ENCODE measurements around the gene ITPRIPL1. TPM values are rescaled to one million over a fixed set of nuclear protein-coding genes. Genes with fewer than 3 reads are reported as not detected.
A peak's percentile ranks its signal among the peaks of the same experiment; 100 is the strongest.

The ITPRIPL1 gene
- total RNA-seq, 2 experiments from 2014 or later = 43.4 to 43.5 TPM

DNA sequence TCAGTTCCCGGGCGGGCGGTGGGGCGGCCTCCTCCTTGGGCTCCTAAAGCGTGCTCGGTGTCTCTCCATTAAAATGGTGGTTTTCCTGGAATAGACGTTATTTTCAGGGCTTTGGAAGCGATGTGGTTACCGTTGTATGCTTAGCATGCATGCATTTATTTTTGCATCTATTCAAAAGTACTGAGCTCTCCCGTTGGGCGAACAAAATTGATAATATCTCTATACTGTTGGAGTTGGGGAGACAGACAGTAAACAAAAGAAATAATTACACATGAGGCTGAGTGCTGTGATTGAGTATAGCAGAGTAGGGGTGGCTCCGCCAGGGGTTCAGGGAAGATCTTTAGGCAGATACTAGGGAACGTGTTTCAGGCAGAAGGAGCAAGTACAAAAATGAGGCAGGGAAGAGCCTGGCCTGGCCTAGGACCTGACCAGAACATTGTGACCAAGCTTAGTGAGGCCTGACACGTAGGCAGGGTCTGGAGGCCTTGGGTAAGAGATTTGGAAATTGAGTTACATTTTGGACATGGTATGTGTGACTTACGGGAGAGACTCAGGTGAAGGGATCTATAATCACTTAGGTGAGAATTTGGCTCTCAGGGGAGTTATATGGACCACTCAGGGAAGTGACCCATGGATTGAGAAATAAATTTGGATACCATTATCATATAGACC, 11.1 kb downstream of the ITPRIPL1 start:
- DNase-seq = no peak
- Mint-ChIP-seq H3K27ac (peak overlapping the region; percentile 85), H3K9me3 (ENCODE audit: insufficient read depth) (no peaks in the 10 kb centered on the region), H3K4me3 (peak overlapping the region; percentile 92), H3K4me1 (ENCODE audit: low read depth) (peaks cover 63% of the 10 kb centered on the region), H3K36me3 (ENCODE audit: low read depth) (peaks cover 42% of the 10 kb centered on the region), H3K27me3 (ENCODE audit: low read depth) (no peaks in the 10 kb centered on the region)
- ATAC-seq = no peak
- POLR2A ChIA-PET = interaction anchor here (0.6 to 4.9 kb wide), 11 partner anchors 8 to 427 kb away, joined by 3 to 51 read pairs (median 6); partner anchors contain the start of genes ITPRIPL1, SNRNP200 and STARD7
- CTCF ChIA-PET = interaction anchor here (1.2 to 4.0 kb wide), 5 partner anchors 10 to 218 kb away, joined by 4 to 23 read pairs (median 5); partner anchors contain the start of genes ITPRIPL1 and SNRNP200

DNA sequence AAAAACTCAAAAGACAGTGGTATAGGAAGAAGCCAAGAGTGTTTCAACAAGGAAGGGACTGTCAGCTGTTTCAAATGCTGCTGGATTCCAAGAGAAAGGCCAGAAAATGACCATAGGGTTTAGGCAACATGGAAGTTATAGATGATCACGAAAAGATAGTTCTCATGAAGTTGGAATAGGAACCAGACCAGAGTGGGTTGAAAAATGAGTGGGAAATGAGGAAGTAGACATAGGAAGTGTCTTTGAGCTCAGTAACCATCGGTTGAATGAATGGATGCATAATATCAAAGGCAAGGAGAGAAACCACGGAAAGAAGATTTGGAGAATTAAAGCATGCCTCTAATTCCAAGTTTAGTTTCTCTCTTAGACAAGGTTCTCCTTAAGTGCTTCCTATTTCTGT, 11.8 kb downstream of the ITPRIPL1 start:
- Mint-ChIP-seq H3K27me3 (ENCODE audit: low read depth) (no peaks in the 10 kb centered on the region), H3K4me3 (peak overlapping the region; percentile 92), H3K27ac (peak overlapping the region; percentile 85), H3K9me3 (ENCODE audit: insufficient read depth) (no peaks in the 10 kb centered on the region), H3K4me1 (ENCODE audit: low read depth) (peaks cover 68% of the 10 kb centered on the region), H3K36me3 (ENCODE audit: low read depth) (peaks cover 46% of the 10 kb centered on the region)
- POLR2A ChIA-PET = interaction anchor here (0.8 to 3.4 kb wide), 4 partner anchors 10 to 31 kb away, joined by 3 to 51 read pairs (median 14); partner anchors contain the start of genes ITPRIPL1 and SNRNP200
- CTCF ChIA-PET = interaction anchor here (0.8 to 4.0 kb wide), 6 partner anchors 11 to 217 kb away, joined by 3 to 23 read pairs (median 4); partner anchors contain the start of genes ITPRIPL1 and SNRNP200
- ATAC-seq (no peak), DNase-seq (no peak)

DNA sequence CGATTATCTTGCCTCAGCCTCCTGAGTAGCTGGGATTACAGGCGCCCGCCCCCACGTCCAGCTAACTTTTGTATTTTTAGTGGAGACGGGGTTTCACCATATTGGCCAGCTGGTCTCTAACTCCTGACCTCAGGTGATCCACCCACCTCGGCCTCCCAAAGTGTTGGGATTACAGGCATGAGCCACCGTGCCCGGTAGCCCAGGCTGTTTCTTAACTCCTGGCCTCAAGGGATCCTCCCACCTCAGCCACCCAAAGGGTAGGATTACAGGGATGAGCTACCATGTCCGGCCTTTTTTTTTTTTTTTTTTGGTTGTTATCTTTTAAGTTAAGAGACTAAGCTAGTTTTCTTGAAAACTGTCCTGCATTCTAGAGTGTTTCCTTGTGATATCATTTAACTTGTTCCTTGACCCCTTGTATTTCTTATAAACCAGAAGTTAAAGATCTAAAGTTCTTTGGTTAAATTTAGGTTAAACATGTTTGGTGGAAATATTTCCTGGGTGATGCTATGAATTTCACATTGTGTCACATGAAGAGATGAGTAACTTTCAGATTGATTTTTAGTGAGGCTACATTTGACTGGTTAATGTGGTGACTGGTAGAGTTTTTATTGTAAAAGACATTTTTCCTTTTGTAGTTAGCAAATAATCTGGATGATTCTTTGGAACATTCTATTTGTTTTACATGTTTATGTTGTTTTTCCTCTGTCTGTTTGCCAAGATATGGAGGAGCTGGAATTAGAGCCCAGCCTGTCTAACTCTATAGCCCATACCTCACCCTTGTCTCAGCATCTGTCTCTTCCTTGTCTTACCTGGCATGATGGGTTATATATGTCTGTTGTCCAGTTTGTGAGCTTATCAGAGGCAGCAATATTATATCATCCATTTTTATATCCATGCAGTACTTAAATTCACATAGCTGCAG, 15.6 kb downstream of the ITPRIPL1 start:
- ChIA-PET POLR2A (interaction anchor here (0.6 to 1.7 kb wide), 3 partner anchors 19 to 504 kb away, joined by 3 to 4 read pairs (median 3); no protein-coding TSS in a partner anchor), CTCF (no interaction called here)
- Mint-ChIP-seq H3K36me3 (ENCODE audit: low read depth) (peaks cover 70% of the 10 kb centered on the region), H3K27ac (no peak overlapping the region), H3K4me3 (no peak overlapping the region), H3K9me3 (ENCODE audit: insufficient read depth) (no peaks in the 10 kb centered on the region), H3K4me1 (ENCODE audit: low read depth) (peaks cover 64% of the 10 kb centered on the region), H3K27me3 (ENCODE audit: low read depth) (no peaks in the 10 kb centered on the region)
- no peak for ATAC-seq
- no peak for DNase-seq

DNA sequence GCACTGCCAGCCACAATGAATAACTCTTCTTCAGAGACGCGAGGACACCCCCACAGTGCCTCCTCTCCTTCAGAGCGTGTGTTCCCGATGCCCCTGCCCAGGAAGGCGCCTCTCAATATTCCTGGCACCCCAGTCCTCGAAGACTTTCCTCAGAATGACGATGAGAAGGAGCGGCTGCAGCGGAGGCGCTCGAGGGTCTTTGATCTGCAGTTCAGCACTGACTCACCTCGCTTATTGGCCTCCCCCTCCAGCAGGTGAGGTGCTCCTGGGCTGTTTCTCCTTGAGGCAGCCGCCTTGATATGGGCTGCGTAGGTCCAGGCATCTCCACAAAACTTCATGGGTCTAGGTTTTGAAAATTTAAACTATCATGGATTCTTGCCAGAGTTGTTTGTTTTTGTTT, 16.5 kb downstream of the ITPRIPL1 start:
- ATAC-seq (no peak), DNase-seq (no peak)
- CTCF ChIA-PET = interaction anchor here (1.3 kb wide), 1 partner anchor 24 kb away, joined by 3 read pairs; no protein-coding TSS in a partner anchor
- Mint-ChIP-seq H3K27me3 (ENCODE audit: low read depth) (no peaks in the 10 kb centered on the region), H3K36me3 (ENCODE audit: low read depth) (peaks cover 74% of the 10 kb centered on the region), H3K9me3 (ENCODE audit: insufficient read depth) (no peaks in the 10 kb centered on the region), H3K27ac (peak overlapping the region; percentile 43), H3K4me3 (no peak overlapping the region), H3K4me1 (ENCODE audit: low read depth) (peaks cover 57% of the 10 kb centered on the region)
- POLR2A ChIA-PET = interaction anchor here (0.8 to 1.7 kb wide), 4 partner anchors 18 to 39 kb away, joined by 3 to 4 read pairs (median 4); no protein-coding TSS in a partner anchor

GRCh38 chr2:96342085-96342484, 17.0 kb downstream of the ITPRIPL1 start:
- no peak overlapping the region for H3K4me3 Mint-ChIP-seq
- DNase-seq = no peak
- CTCF ChIA-PET = interaction anchor here (1.3 kb wide), 1 partner anchor 24 kb away, joined by 3 read pairs; no protein-coding TSS in a partner anchor

GRCh38 chr2:96344011-96344410, 18.9 kb downstream of the ITPRIPL1 start:
- DNase-seq = peak; percentile 54
- POLR2A ChIA-PET = interaction anchor here (1.0 to 2.0 kb wide), 4 partner anchors 8 to 39 kb away, joined by 3 to 9 read pairs (median 5); partner anchors contain the start of genes NCAPH and SNRNP200
- peak overlapping the region; percentile 62 for H3K27ac Mint-ChIP-seq

More at GRCh38 chr2:96342085-96342484, 17.0 kb downstream of the ITPRIPL1 start:
- peak overlapping the region; percentile 43 for H3K27ac Mint-ChIP-seq
- no peaks in the 10 kb centered on the region for H3K27me3 Mint-ChIP-seq (ENCODE audit: low read depth)
- H3K36me3 Mint-ChIP-seq (ENCODE audit: low read depth) = peaks cover 75% of the 10 kb centered on the region
- peaks cover 54% of the 10 kb centered on the region for H3K4me1 Mint-ChIP-seq (ENCODE audit: low read depth)
- H3K9me3 Mint-ChIP-seq (ENCODE audit: insufficient read depth) = no peaks in the 10 kb centered on the region
- ATAC-seq = peak; percentile 27
- POLR2A ChIA-PET = interaction anchor here (0.6 to 1.7 kb wide), 5 partner anchors 16 to 40 kb away, joined by 3 to 4 read pairs (median 4); no protein-coding TSS in a partner anchor

DNA sequence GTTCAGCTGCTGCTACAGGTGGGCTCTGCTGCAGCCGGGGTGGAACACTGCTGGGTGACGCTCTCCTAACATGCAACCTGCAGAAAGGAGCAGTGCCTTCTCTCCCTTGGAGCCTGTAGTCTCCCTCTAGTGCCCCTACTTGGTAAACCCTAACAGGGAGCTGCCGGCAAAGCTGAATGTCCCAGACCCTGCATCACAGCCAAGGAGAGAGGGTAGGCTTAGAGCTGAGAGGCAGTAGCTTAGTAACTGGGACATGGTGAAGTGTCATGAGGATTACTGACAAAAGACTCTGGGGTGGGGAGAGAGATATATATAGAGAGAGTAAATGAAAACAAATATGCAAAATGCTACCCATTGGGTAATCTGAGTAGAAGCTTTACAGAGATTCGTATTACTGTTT, 20.3 kb downstream of the ITPRIPL1 start:
- ChIA-PET CTCF (interaction anchor here (0.6 to 1.9 kb wide), 5 partner anchors 11 to 162 kb away, joined by 3 to 4 read pairs (median 4); no protein-coding TSS in a partner anchor), POLR2A (interaction anchor here (0.6 to 2.0 kb wide), 4 partner anchors 10 to 46 kb away, joined by 3 to 6 read pairs (median 4); partner anchors contain the start of gene NCAPH)
- no peak for DNase-seq
- Mint-ChIP-seq H3K9me3 (ENCODE audit: insufficient read depth) (no peaks in the 10 kb centered on the region), H3K4me1 (ENCODE audit: low read depth) (peaks cover 33% of the 10 kb centered on the region), H3K27ac (no peak overlapping the region), H3K36me3 (ENCODE audit: low read depth) (peaks cover 87% of the 10 kb centered on the region), H3K27me3 (ENCODE audit: low read depth) (no peaks in the 10 kb centered on the region), H3K4me3 (no peak overlapping the region)
- ATAC-seq = peak; percentile 14

More at GRCh38 chr2:96344011-96344410, 18.9 kb downstream of the ITPRIPL1 start:
- ATAC-seq = peak; percentile 90
- CTCF ChIA-PET = interaction anchor here (1.6 to 1.9 kb wide), 3 partner anchors 23 to 164 kb away, joined by 4 to 8 read pairs (median 4); no protein-coding TSS in a partner anchor
- peaks cover 80% of the 10 kb centered on the region for H3K36me3 Mint-ChIP-seq (ENCODE audit: low read depth)
- no peaks in the 10 kb centered on the region for H3K9me3 Mint-ChIP-seq (ENCODE audit: insufficient read depth)
- H3K27me3 Mint-ChIP-seq (ENCODE audit: low read depth) = no peaks in the 10 kb centered on the region
- peak overlapping the region; percentile 23 for H3K4me3 Mint-ChIP-seq
- peaks cover 40% of the 10 kb centered on the region for H3K4me1 Mint-ChIP-seq (ENCODE audit: low read depth)

DNA sequence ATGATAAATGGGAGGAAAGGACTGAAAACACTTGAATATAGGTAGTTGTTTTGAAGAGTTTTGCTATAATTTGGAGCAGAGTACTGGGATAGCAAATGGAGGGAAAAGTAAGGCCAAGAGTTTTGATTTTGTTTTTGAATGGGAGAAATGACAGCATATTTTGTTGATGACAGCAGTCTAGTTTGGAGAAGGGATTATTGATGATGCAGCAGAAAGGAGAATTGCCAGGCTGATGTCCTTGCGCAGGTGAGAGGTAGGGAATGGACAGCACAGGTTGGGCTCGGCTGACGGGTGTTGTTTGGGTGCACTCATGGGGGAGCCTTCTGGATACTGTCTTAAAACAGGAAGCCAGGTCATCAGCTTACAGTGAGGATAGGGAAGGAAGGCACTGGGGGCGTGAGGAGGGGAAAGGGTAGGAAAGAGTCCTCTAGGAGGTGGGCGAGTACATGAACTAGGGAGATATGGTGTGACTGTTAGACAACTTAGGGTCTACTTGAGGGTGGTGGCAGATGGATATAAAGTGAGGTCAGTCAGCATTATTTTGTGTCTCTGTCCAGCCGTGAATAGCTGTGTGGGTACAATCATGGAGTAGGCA, 20.8 kb downstream of the ITPRIPL1 start:
- DNase-seq = no peak
- Mint-ChIP-seq H3K4me1 (ENCODE audit: low read depth) (peaks cover 29% of the 10 kb centered on the region), H3K27me3 (ENCODE audit: low read depth) (no peaks in the 10 kb centered on the region), H3K4me3 (no peak overlapping the region), H3K36me3 (ENCODE audit: low read depth) (peaks cover 86% of the 10 kb centered on the region), H3K9me3 (ENCODE audit: insufficient read depth) (no peaks in the 10 kb centered on the region), H3K27ac (no peak overlapping the region)
- POLR2A ChIA-PET = interaction anchor here (0.6 to 2.0 kb wide), 4 partner anchors 9 to 47 kb away, joined by 3 to 4 read pairs (median 3); partner anchors contain the start of gene NCAPH
- CTCF ChIA-PET = interaction anchor here (0.6 to 1.5 kb wide), 4 partner anchors 11 to 45 kb away, joined by 3 to 4 read pairs (median 4); no protein-coding TSS in a partner anchor
- ATAC-seq = no peak

GRCh38 chr2:96347395-96347794, 22.3 kb downstream of the ITPRIPL1 start:
- Mint-ChIP-seq H3K9me3 (ENCODE audit: insufficient read depth) (no peaks in the 10 kb centered on the region), H3K27me3 (ENCODE audit: low read depth) (no peaks in the 10 kb centered on the region), H3K4me1 (ENCODE audit: low read depth) (peaks cover 15% of the 10 kb centered on the region), H3K4me3 (no peak overlapping the region), H3K27ac (no peak overlapping the region), H3K36me3 (ENCODE audit: low read depth) (peaks cover 83% of the 10 kb centered on the region)
- no peak for DNase-seq
- no peak for ATAC-seq
- ChIA-PET POLR2A (interaction anchor here (0.8 to 1.4 kb wide), 2 partner anchors 10 to 49 kb away, joined by 3 read pairs; no protein-coding TSS in a partner anchor), CTCF (no interaction called here)

DNA sequence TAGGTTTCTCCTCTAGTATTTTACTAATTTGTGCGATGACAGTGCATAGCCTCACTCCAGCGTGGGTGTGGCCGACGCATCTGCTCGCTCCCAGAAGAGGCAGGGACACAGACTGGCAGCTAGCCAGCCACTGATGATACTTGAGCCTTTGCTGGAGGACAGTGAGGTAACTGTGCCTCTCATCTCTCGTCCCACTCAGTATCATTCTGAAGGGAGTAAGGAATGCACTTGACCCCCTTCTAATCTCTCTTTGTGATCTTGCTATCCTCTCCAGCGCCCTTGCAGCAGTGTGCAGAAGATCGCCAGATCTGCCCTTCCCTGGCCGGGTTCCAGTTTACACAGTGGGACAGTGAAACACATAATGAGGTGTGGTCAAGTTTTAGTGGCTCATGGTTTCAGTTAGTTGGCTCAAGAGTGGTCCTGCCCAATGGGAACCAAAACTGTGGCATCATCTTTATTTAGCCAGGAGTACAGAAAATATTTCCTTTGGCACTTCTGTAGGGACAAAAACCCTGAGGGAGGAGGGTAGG, 28.0 kb downstream of the ITPRIPL1 start:
- Mint-ChIP-seq H3K27me3 (ENCODE audit: low read depth) (no peaks in the 10 kb centered on the region), H3K4me1 (ENCODE audit: low read depth) (no peaks in the 10 kb centered on the region), H3K9me3 (ENCODE audit: insufficient read depth) (no peaks in the 10 kb centered on the region), H3K4me3 (no peak overlapping the region), H3K27ac (no peak overlapping the region), H3K36me3 (ENCODE audit: low read depth) (peaks cover 78% of the 10 kb centered on the region)
- ATAC-seq = no peak
- CTCF ChIA-PET = no interaction called here
- POLR2A ChIA-PET = interaction anchor here (1.7 kb wide), 1 partner anchor 17 kb away, joined by 8 read pairs; the partner anchor contains the start of gene NCAPH
- no peak for DNase-seq
